ENCODE data around the gene BCAT1.
A peak's percentile ranks its signal among the peaks of the same experiment; 100 is the strongest.
"Not testable (repeated sequence)": the region's sequence is repeated elsewhere in the genome, so short reads cannot be mapped to it uniquely, and the experiment has no call there.

The BCAT1 gene

DNA sequence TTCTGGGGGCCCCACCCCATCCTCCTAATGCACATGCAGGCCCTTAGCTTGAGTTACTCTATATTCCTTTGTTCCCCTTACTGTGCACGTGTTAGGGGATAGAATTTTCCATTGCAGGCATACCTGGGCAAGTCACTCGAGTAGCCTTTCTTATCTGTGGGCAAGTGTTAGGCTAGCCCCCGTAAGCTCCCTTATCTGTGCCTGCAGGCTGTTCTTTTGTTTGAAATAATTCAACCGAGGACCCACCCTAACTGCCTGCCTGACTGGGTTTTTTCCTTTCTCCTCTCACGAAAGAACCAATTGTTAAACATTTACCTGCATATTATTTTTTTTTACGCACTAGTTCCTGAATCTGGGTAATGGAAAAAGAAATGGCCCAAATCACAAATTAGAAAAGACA, 21.3 kb upstream of the BCAT1 start:
- Mint-ChIP-seq H3K4me1 (peaks cover 15% of the 10 kb centered on the region), H3K27me3 (ENCODE audit: low read depth, poor library complexity) (peaks cover 3% of the 10 kb centered on the region), H3K9me3 (peaks cover 29% of the 10 kb centered on the region), H3K27ac (no peak overlapping the region), H3K36me3 (ENCODE audit: low read depth) (no peaks in the 10 kb centered on the region), H3K4me3 (no peak overlapping the region)
- DNase-seq: no peak
- TF ChIP-seq, protein P1, sequence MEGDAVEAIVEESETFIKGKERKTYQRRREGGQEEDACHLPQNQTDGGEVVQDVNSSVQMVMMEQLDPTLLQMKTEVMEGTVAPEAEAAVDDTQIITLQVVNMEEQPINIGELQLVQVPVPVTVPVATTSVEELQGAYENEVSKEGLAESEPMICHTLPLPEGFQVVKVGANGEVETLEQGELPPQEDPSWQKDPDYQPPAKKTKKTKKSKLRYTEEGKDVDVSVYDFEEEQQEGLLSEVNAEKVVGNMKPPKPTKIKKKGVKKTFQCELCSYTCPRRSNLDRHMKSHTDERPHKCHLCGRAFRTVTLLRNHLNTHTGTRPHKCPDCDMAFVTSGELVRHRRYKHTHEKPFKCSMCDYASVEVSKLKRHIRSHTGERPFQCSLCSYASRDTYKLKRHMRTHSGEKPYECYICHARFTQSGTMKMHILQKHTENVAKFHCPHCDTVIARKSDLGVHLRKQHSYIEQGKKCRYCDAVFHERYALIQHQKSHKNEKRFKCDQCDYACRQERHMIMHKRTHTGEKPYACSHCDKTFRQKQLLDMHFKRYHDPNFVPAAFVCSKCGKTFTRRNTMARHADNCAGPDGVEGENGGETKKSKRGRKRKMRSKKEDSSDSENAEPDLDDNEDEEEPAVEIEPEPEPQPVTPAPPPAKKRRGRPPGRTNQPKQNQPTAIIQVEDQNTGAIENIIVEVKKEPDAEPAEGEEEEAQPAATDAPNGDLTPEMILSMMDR (IDR thresholded peaks at IDR 0.05): no peak

DNA sequence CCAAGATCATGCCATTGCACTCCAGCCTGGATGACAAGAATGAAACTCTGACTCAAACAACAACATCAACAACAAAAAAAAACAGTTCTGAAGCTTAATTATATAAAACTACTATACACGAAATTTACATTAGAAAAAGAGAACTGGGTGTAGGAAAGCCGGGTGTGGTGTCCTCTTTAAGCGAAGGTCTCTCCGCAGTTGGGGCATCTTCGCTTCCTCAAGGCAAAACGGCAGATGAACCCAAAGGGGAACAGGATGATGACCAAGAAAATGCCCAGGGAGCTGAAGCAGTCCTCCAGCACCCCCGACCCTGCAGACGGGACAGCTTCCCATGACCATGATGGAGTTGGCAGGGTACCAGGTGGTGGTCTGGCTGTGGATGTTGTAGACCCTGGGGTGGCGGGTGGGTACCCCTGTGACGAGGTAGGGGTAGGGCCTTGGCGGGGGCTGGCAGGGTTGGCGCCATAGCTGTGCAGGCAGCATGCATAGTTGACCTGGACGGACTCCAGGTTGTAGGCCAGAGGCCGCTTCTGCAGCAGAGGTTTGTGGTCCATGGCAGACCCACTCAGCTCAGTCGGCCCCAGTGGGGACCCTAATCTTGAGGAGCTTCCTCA, 18.2 kb upstream of the BCAT1 start:
- no peak for DNase-seq
- no peaks in the 10 kb centered on the region for H3K36me3 Mint-ChIP-seq (ENCODE audit: low read depth)
- no peak overlapping the region for H3K4me3 Mint-ChIP-seq
- peaks cover 37% of the 10 kb centered on the region for H3K9me3 Mint-ChIP-seq
- TF ChIP-seq, protein P1 (IDR thresholded peaks at IDR 0.05): no peak
- peaks cover 3% of the 10 kb centered on the region for H3K27me3 Mint-ChIP-seq (ENCODE audit: low read depth, poor library complexity)
- no peak overlapping the region for H3K27ac Mint-ChIP-seq
- peaks cover 6% of the 10 kb centered on the region for H3K4me1 Mint-ChIP-seq

GRCh38 chr12:24964342-24964741, 15.4 kb upstream of the BCAT1 start:
- H3K27me3 Mint-ChIP-seq (ENCODE audit: low read depth, poor library complexity): peaks cover 4% of the 10 kb centered on the region
- no peak overlapping the region for H3K27ac Mint-ChIP-seq
- no peaks in the 10 kb centered on the region for H3K4me1 Mint-ChIP-seq
- H3K36me3 Mint-ChIP-seq (ENCODE audit: low read depth): no peaks in the 10 kb centered on the region
- H3K9me3 Mint-ChIP-seq: peaks cover 20% of the 10 kb centered on the region
- H3K4me3 Mint-ChIP-seq: no peak overlapping the region
- no peak for DNase-seq
- TF ChIP-seq, protein P1 (IDR thresholded peaks at IDR 0.05): no peak

- Mint-ChIP-seq H3K4me3 (no peak overlapping the region), H3K27ac (no peak overlapping the region), H3K36me3 (ENCODE audit: low read depth) (no peaks in the 10 kb centered on the region), H3K9me3 (peaks cover 13% of the 10 kb centered on the region), H3K4me1 (peaks cover 10% of the 10 kb centered on the region), H3K27me3 (ENCODE audit: low read depth, poor library complexity) (peaks cover 4% of the 10 kb centered on the region)
- DNase-seq: peak; percentile 42
- TF ChIP-seq, protein P1 (IDR thresholded peaks at IDR 0.05): peak; percentile 59
Measured at GRCh38 chr12:24960222-24960855, 11.4 kb upstream of the BCAT1 start.

DNA sequence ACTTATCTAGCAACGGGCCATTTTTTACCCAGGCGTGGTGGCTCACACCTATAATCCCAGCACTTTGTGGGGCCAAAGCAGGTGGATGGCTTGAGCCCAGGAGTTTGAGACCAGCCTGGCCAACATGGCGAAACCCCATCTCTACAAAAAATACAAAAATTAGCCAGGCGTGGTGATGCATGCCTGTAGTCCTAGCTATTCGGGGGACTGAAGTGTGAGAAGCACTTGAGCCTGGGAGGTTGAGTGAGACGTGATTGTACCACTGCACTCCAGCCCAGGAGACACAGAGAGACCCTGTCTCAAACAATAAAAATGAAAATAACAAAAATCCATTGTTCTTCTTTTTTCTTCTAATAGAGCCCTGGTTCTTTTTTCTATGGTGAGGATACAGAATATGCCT, 7.5 kb upstream of the BCAT1 start:
- H3K36me3 Mint-ChIP-seq (ENCODE audit: low read depth); H3K27ac Mint-ChIP-seq; H3K4me3 Mint-ChIP-seq; H3K27me3 Mint-ChIP-seq (ENCODE audit: low read depth, poor library complexity); DNase-seq; H3K9me3 Mint-ChIP-seq: not testable (repeated sequence)
- peaks cover 37% of the 10 kb centered on the region for H3K4me1 Mint-ChIP-seq

DNA sequence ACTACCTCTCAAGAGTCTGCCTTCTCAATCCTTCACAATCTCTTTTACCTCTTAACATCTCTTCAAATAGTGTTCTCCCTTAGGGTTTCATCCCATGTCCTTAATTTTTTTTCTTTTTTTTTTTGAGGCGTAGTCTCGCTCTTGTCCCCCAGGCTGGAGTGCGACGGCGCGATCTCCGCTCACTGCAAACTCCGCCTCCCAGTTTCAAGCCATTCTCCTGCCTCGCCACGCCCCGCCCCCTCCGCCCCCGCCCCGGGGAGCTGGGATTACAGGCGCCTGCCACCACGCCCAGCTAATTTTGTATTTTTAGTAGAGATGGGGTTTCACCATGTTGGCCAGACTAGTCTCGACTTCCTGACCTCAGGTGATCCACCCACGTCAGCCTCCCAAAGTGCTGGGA, 7.0 kb upstream of the BCAT1 start:
- no peak for DNase-seq
- TF ChIP-seq, protein P1 (IDR thresholded peaks at IDR 0.05): no peak
- H3K27ac Mint-ChIP-seq: no peak overlapping the region

More for the DNA sequence above, 7.0 kb upstream of the BCAT1 start:
- Mint-ChIP-seq H3K36me3 (ENCODE audit: low read depth) (no peaks in the 10 kb centered on the region), H3K4me3 (no peak overlapping the region), H3K9me3 (no peaks in the 10 kb centered on the region), H3K27me3 (ENCODE audit: low read depth, poor library complexity) (no peaks in the 10 kb centered on the region), H3K4me1 (peaks cover 37% of the 10 kb centered on the region)
